ENCODE data around the gene RYK. TPM values are rescaled to one million over a fixed set of nuclear protein-coding genes. Genes with fewer than 3 reads are reported as not detected.

RYK gene
- total RNA-seq, 1 experiment from 2014 or later, result 60.6 TPM

DNA sequence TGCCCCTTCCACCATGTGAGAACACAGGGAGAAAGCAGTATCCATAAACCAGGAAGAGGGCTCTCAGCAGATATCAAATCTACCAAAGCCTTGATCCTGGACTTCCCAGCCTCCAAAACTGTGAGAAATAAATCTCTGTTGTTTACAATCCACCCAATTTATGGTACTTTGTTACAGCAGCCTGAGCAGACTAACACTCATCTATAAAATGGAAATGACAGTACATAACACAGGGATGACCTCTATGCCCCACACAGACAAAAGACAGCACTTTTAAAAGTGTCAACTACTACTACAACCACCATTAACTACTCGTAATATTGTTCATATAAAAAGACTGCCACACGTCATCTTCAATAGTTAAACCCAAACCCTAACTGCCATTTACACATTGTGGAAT, 5.7 kb downstream of the RYK start:
- Histone ChIP-seq H3K18ac (ENCODE audit: insufficient read length, low read depth, low read length) (no peak overlapping the region), H4K5ac (ENCODE audit: insufficient read length, low read depth, low read length) (no peak overlapping the region), H2AFZ (ENCODE audit: low read length) (no peak overlapping the region), H3K4me1 (ENCODE audit: insufficient read depth, low read length) (peaks cover 23% of the 10 kb centered on the region), H2BK12ac (ENCODE audit: insufficient read length, low read depth, low read length) (no peak overlapping the region), H3K27me3 (ENCODE audit: insufficient read depth, low read length) (no peaks in the 10 kb centered on the region), H3K23ac (ENCODE audit: insufficient read length, low read depth, low read length) (no peak overlapping the region), H3K79me1 (ENCODE audit: insufficient read depth, low read depth, low read length, poor library complexity, severe bottlenecking) (peaks cover 17% of the 10 kb centered on the region), H3K23me2 (ENCODE audit: insufficient read length, low read depth, low read length, poor library complexity, severe bottlenecking) (peaks cover 7% of the 10 kb centered on the region), H4K91ac (ENCODE audit: insufficient read length, low read depth, low read length) (no peak overlapping the region), H3K9me3 (ENCODE audit: control insufficient read depth, low read depth, low read length) (no peaks in the 10 kb centered on the region), H2AK5ac (ENCODE audit: insufficient read length, low read length) (no peak overlapping the region), H2BK20ac (ENCODE audit: low read depth, low read length, poor library complexity, severe bottlenecking) (no peak overlapping the region), H3K79me2 (ENCODE audit: insufficient read depth, low read length) (peaks cover 55% of the 10 kb centered on the region; the same call in 1 of the 2 replicates), H2BK120ac (ENCODE audit: low read depth, low read length, poor library complexity, severe bottlenecking) (no peak overlapping the region), H3K56ac (ENCODE audit: insufficient read length, low read depth, low read length) (no peak overlapping the region), H2BK15ac (ENCODE audit: low read depth, low read length) (no peak overlapping the region), H3K14ac (ENCODE audit: insufficient read depth, low read length) (no peak overlapping the region), H3K4ac (ENCODE audit: low read depth, low read length) (no peak overlapping the region), H4K20me1 (ENCODE audit: control insufficient read depth, insufficient read depth, insufficient read length) (no peaks in the 10 kb centered on the region), H2BK5ac (ENCODE audit: insufficient read length, low read length) (no peak overlapping the region), H3T11ph (ENCODE audit: low read length) (no peak overlapping the region), H4K8ac (replicated peaks; ENCODE audit: insufficient read length, low read depth, low read length) (no peak overlapping the region), H3K4me2 (ENCODE audit: insufficient read depth, insufficient read length, low read length) (no peak overlapping the region), H3K9ac (ENCODE audit: extremely low read depth, insufficient read length, low read length) (no peak overlapping the region), H3K27ac (ENCODE audit: insufficient read length, low read depth, low read length) (no peak overlapping the region)
- DNase-seq, result no peak
- Mint-ChIP-seq H3K9me3 (peaks cover 14% of the 10 kb centered on the region in 2 experiments), H3K27me3 (ENCODE audit: low read depth) (no peaks in the 10 kb centered on the region), H3K4me1 (peaks cover 53 to 63% of the 10 kb centered on the region in 2 experiments), H3K36me3 (ENCODE audit: insufficient read depth in 1 of 3, low read depth in 3 of 3) (peaks cover 11 to 30% (median 20%) of the 10 kb centered on the region in 3 experiments; a peak in 6 of 7 replicates), H3K27ac (peak overlapping the region in 2 of 3 experiments; percentile 16 to 45; a peak in 2 of 7 replicates), H3K4me3 (peak overlapping the region in 1 of 2 experiments; percentile 33; a peak in 1 of 5 replicates)
- TF ChIP-seq, protein P1, sequence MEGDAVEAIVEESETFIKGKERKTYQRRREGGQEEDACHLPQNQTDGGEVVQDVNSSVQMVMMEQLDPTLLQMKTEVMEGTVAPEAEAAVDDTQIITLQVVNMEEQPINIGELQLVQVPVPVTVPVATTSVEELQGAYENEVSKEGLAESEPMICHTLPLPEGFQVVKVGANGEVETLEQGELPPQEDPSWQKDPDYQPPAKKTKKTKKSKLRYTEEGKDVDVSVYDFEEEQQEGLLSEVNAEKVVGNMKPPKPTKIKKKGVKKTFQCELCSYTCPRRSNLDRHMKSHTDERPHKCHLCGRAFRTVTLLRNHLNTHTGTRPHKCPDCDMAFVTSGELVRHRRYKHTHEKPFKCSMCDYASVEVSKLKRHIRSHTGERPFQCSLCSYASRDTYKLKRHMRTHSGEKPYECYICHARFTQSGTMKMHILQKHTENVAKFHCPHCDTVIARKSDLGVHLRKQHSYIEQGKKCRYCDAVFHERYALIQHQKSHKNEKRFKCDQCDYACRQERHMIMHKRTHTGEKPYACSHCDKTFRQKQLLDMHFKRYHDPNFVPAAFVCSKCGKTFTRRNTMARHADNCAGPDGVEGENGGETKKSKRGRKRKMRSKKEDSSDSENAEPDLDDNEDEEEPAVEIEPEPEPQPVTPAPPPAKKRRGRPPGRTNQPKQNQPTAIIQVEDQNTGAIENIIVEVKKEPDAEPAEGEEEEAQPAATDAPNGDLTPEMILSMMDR (conservative IDR thresholded peaks at IDR 0.05), result no peak
- WGBS (ENCODE audit: extremely low coverage, insufficient read length, low lambda C conversion rate), result no CpG with 5 or more reads among the region's 2 CpGs
